ENCODE measurements around the gene LY9. TPM values are rescaled to one million over a fixed set of nuclear protein-coding genes. Genes with fewer than 3 reads are reported as not detected.

Gene LY9
- total RNA-seq, 1 donor from 2014 or later, result not detected

- Mint-ChIP-seq H3K9me3 (peaks cover 13% of the 10 kb centered on the region), H3K27ac (peak overlapping the region; percentile 86), H3K4me1 (peaks cover 42% of the 10 kb centered on the region), H3K36me3 (peaks cover 8% of the 10 kb centered on the region), H3K4me3 (no peak overlapping the region), H3K27me3 (ENCODE audit: low read depth) (no peaks in the 10 kb centered on the region)
- no peak for DNase-seq (ENCODE audit: low spot score in 2 of 2, unreplicated experiment in 2 of 2)
- TF ChIP-seq CTCF (IDR thresholded peaks at IDR 0.05; ENCODE audit: unreplicated experiment), result no peak
Measured at GRCh38 chr1:160811147-160811546, 15.2 kb downstream of the LY9 start.

- no peaks in the 10 kb centered on the region for H3K9me3 Mint-ChIP-seq
- H3K4me3 Mint-ChIP-seq, result no peak overlapping the region
- H3K4me1 Mint-ChIP-seq, result peaks cover 43% of the 10 kb centered on the region
- no peak for DNase-seq (ENCODE audit: low spot score in 2 of 2, unreplicated experiment in 2 of 2)
- no peak for TF ChIP-seq CTCF (IDR thresholded peaks at IDR 0.05; ENCODE audit: unreplicated experiment)
- H3K27me3 Mint-ChIP-seq (ENCODE audit: low read depth), result no peaks in the 10 kb centered on the region
- H3K27ac Mint-ChIP-seq, result no peak overlapping the region
- H3K36me3 Mint-ChIP-seq, result no peaks in the 10 kb centered on the region
Measured at GRCh38 chr1:160813215-160813614, 17.2 kb downstream of the LY9 start.

GRCh38 chr1:160814316-160814715, 18.3 kb downstream of the LY9 start:
- peaks cover 43% of the 10 kb centered on the region for H3K4me1 Mint-ChIP-seq
- DNase-seq (ENCODE audit: low spot score in 2 of 2, unreplicated experiment in 2 of 2), result no peak
- TF ChIP-seq CTCF (IDR thresholded peaks at IDR 0.05; ENCODE audit: unreplicated experiment), result no peak
- H3K4me3 Mint-ChIP-seq, result no peak overlapping the region
- no peaks in the 10 kb centered on the region for H3K36me3 Mint-ChIP-seq
- no peaks in the 10 kb centered on the region for H3K27me3 Mint-ChIP-seq (ENCODE audit: low read depth)
- no peak overlapping the region for H3K27ac Mint-ChIP-seq
- H3K9me3 Mint-ChIP-seq, result no peaks in the 10 kb centered on the region

- TF ChIP-seq CTCF (IDR thresholded peaks at IDR 0.05; ENCODE audit: unreplicated experiment), result no peak
- H3K27ac Mint-ChIP-seq, result no peak overlapping the region
- no peak for DNase-seq (ENCODE audit: low spot score in 2 of 2, unreplicated experiment in 2 of 2)
- H3K4me3 Mint-ChIP-seq, result no peak overlapping the region
- no peaks in the 10 kb centered on the region for H3K27me3 Mint-ChIP-seq (ENCODE audit: low read depth)
- peaks cover 38% of the 10 kb centered on the region for H3K4me1 Mint-ChIP-seq
- H3K36me3 Mint-ChIP-seq, result no peaks in the 10 kb centered on the region
- H3K9me3 Mint-ChIP-seq, result no peaks in the 10 kb centered on the region
Measured at GRCh38 chr1:160814856-160815255, 18.9 kb downstream of the LY9 start.

- TF ChIP-seq CTCF (IDR thresholded peaks at IDR 0.05; ENCODE audit: unreplicated experiment), result no peak
Measured at GRCh38 chr1:160818207-160818937, 22.4 kb downstream of the LY9 start.

More at GRCh38 chr1:160818207-160818937, 22.4 kb downstream of the LY9 start:
- Mint-ChIP-seq H3K9me3 (no peaks in the 10 kb centered on the region), H3K27me3 (ENCODE audit: low read depth) (no peaks in the 10 kb centered on the region), H3K27ac (no peak overlapping the region), H3K36me3 (no peaks in the 10 kb centered on the region), H3K4me3 (no peak overlapping the region), H3K4me1 (peaks cover 7% of the 10 kb centered on the region)
- DNase-seq (ENCODE audit: low spot score in 2 of 2, unreplicated experiment in 2 of 2), result no peak
